Measurements from ENCODE around the gene ZDHHC21.

DNA sequence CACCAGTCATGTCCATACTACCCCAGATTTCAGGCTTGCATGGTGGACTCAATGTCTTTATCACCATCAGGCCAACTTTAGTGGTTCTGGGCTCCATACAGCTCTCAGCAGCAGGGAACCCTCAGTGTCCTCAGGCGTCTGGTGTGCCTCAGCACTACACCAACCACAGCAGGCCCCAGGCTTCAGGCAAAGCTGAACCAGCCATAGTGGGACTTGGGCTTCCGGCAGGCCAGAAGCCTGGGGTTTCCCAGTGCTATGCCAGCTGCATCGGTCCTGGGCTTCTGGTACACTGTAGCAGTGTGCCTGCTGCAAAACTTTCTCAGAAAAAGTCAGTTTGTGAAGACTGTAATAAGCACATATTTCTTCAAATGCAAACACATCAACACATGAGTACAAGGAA, 11.0 kb upstream of the ZDHHC21 start:
- TF ChIP-seq, protein P1, sequence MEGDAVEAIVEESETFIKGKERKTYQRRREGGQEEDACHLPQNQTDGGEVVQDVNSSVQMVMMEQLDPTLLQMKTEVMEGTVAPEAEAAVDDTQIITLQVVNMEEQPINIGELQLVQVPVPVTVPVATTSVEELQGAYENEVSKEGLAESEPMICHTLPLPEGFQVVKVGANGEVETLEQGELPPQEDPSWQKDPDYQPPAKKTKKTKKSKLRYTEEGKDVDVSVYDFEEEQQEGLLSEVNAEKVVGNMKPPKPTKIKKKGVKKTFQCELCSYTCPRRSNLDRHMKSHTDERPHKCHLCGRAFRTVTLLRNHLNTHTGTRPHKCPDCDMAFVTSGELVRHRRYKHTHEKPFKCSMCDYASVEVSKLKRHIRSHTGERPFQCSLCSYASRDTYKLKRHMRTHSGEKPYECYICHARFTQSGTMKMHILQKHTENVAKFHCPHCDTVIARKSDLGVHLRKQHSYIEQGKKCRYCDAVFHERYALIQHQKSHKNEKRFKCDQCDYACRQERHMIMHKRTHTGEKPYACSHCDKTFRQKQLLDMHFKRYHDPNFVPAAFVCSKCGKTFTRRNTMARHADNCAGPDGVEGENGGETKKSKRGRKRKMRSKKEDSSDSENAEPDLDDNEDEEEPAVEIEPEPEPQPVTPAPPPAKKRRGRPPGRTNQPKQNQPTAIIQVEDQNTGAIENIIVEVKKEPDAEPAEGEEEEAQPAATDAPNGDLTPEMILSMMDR (IDR thresholded peaks at IDR 0.05), result no peak
- no peak for TF ChIP-seq POLR2A (IDR thresholded peaks at IDR 0.05)

All from testis (tissue), 2 donors.